Lower lobe of right lung (tissue), 2 donors: ENCODE measurements around the gene PRRT1. TPM values are rescaled to one million over a fixed set of nuclear protein-coding genes. Genes with fewer than 3 reads are reported as not detected.

ENCODE experiments used
- ATAC-seq, 2 donors: fragments of 200-7000 bp; cut with Tn5 transposase; one replicate each; pipeline ENCODE4 v1.9.1; 2020 to 2022; ENCODE audit warnings: mild to moderate bottlenecking in 2 of 2, moderate library complexity in 2 of 2
- DNase-seq: peaks from one replicate; pipeline ENCODE4 v3.0.0-alpha.2; 2020
- H3K27ac ChIP-seq: fragments of 200-600 bp; one replicate; pipeline ENCODE4 v1.8.0; 2022
- H3K27me3 ChIP-seq: fragments of 200-600 bp; one replicate; pipeline ENCODE4 v1.8.0; 2022; ENCODE audit warnings: low read depth
- H3K36me3 ChIP-seq: fragments of 200-600 bp; one replicate; pipeline ENCODE4 v1.8.0; 2022; ENCODE audit warnings: mild to moderate bottlenecking
- H3K4me1 ChIP-seq: fragments of 200-600 bp; one replicate; pipeline ENCODE4 v1.8.0; 2022
- H3K4me3 ChIP-seq: fragments of 200-600 bp; one replicate; pipeline ENCODE4 v1.8.0; 2022; ENCODE audit warnings: mild to moderate bottlenecking
- H3K9me3 ChIP-seq: fragments of 200-600 bp; one replicate; pipeline ENCODE4 v1.8.0; 2022
- intact Hi-C: fragments of 100-400 bp; cut with DNase I; formaldehyde crosslinking; loops from one replicate; pipeline ENCODE4 v1.11.0; 2022
- long read RNA-seq: library from polyadenylated mRNA; unstranded; transcript quantifications from one replicate; pipeline ENCODE4 v2.0.0, GENCODE V29; 2021
- total RNA-seq: library from RNA; stranded (reverse); fragmentation: NEBNext Ultra II Directional; extraction: Animal tissue kit (Norgen Biotek cat#: 25700); gene quantifications from one replicate; pipeline ENCODE4 v1.2.1, GENCODE V29; 2021
- TF ChIP-seq, protein P1 (sequence below): fragments of 200-600 bp; IDR thresholded peaks from one replicate; pipeline ENCODE4 v1.8.0; 2022; ENCODE audit warnings: antibody characterized with exemption, mild to moderate bottlenecking
- donor health status: DM: no; HTN: yes; CAD: no; lungs with severe emphysema.

Gene PRRT1
- 1.2 TPM for total RNA-seq
- long read RNA-seq: 0 reads

DNA sequence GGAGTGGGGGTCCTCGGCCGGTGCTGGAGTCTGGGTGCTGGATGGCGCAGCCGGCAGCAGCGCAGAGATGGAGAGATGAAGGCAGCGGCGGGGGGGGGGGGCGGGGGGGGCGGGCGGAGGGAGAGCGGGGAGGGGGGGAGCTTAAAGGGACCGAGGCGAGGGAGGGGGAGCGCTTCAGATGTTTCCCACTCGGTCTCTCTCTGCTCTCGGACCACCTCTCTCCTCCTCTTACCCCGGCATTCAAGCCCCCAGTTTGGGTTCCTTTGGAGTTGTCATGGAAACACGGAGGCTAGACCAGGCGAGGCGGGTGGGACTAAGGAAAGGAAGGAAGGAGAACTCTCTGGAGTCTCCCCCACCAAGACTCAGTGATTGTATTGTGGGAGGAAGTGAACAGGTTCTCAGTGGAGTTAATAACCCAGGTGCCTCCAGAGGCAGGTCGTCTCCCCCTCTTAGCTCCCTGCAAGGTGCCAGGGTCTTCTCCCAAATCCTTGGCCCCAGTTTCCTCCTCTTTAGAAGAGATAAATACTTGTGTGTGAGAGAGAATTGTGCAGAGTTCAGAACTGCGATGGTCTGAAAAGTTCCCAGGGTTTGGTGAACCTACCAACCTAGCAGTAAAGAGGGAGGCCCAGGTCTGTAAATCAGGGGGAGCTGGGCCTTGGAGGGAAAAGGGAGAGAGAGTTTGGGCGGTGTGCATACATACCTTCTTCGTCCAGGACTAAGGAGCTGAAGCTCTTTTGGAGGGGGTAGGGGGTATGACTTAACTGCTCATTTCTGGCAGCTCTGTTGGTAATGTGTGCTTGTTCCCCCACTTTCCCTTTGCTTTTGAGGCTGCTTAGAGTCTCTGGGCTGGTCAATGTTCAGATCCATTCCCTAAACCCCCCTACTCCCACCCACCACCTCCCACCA is at the start of gene PRRT1:
TSS of gene PRRT1 (minus strand) at position 77 of the 906 bp plus-strand sequence. CDS start 112 bp downstream, outside the sequence.
- intact Hi-C loops: no loop called here
- Histone ChIP-seq H3K27me3 (peaks cover 47% of the 10 kb centered on the region), H3K4me3 (peak within 1 kb of the TSS; percentile 77), H3K27ac (peak within 1 kb of the TSS; percentile 21), H3K36me3 (peaks cover 11% of the 10 kb centered on the region), H3K4me1 (peaks cover 27% of the 10 kb centered on the region), H3K9me3 (no peaks in the 10 kb centered on the region)
- TF ChIP-seq, protein P1, sequence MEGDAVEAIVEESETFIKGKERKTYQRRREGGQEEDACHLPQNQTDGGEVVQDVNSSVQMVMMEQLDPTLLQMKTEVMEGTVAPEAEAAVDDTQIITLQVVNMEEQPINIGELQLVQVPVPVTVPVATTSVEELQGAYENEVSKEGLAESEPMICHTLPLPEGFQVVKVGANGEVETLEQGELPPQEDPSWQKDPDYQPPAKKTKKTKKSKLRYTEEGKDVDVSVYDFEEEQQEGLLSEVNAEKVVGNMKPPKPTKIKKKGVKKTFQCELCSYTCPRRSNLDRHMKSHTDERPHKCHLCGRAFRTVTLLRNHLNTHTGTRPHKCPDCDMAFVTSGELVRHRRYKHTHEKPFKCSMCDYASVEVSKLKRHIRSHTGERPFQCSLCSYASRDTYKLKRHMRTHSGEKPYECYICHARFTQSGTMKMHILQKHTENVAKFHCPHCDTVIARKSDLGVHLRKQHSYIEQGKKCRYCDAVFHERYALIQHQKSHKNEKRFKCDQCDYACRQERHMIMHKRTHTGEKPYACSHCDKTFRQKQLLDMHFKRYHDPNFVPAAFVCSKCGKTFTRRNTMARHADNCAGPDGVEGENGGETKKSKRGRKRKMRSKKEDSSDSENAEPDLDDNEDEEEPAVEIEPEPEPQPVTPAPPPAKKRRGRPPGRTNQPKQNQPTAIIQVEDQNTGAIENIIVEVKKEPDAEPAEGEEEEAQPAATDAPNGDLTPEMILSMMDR: no peak
- ATAC-seq (no peak), DNase-seq (no peak)

- no peak overlapping the region for H3K4me3 ChIP-seq
- TF ChIP-seq, protein P1: no peak
- H3K4me1 ChIP-seq: peaks cover 11% of the 10 kb centered on the region
- intact Hi-C loops: no loop called here
- H3K27ac ChIP-seq: no peak overlapping the region
- peaks cover 18% of the 10 kb centered on the region for H3K36me3 ChIP-seq
- H3K27me3 ChIP-seq: peaks cover 4% of the 10 kb centered on the region
- no peaks in the 10 kb centered on the region for H3K9me3 ChIP-seq
- ATAC-seq (no peak), DNase-seq (no peak)
These were observed 49.2 kb upstream of the PRRT1 start for GRCh38 chr6:32200711-32201475.

- TF ChIP-seq, protein P1: no peak
- Histone ChIP-seq H3K27me3 (peaks cover 4% of the 10 kb centered on the region), H3K9me3 (no peaks in the 10 kb centered on the region), H3K4me1 (peaks cover 26% of the 10 kb centered on the region), H3K4me3 (no peak overlapping the region), H3K36me3 (peaks cover 11% of the 10 kb centered on the region), H3K27ac (no peak overlapping the region)
- intact Hi-C loops: no loop called here
- ATAC-seq (no peak), DNase-seq (no peak)
These were observed 47.1 kb upstream of the PRRT1 start for GRCh38 chr6:32198866-32199265.

GRCh38 chr6:32198345-32198696 is 46.6 kb upstream of the PRRT1 start:
- peaks cover 4% of the 10 kb centered on the region for H3K27me3 ChIP-seq
- intact Hi-C loops: no loop called here
- TF ChIP-seq, protein P1: no peak
- H3K27ac ChIP-seq: no peak overlapping the region
- peaks cover 31% of the 10 kb centered on the region for H3K4me1 ChIP-seq
- ATAC-seq (no peak), DNase-seq (no peak)
- H3K4me3 ChIP-seq: no peak overlapping the region
- H3K9me3 ChIP-seq: no peaks in the 10 kb centered on the region
- H3K36me3 ChIP-seq: peaks cover 8% of the 10 kb centered on the region

DNA sequence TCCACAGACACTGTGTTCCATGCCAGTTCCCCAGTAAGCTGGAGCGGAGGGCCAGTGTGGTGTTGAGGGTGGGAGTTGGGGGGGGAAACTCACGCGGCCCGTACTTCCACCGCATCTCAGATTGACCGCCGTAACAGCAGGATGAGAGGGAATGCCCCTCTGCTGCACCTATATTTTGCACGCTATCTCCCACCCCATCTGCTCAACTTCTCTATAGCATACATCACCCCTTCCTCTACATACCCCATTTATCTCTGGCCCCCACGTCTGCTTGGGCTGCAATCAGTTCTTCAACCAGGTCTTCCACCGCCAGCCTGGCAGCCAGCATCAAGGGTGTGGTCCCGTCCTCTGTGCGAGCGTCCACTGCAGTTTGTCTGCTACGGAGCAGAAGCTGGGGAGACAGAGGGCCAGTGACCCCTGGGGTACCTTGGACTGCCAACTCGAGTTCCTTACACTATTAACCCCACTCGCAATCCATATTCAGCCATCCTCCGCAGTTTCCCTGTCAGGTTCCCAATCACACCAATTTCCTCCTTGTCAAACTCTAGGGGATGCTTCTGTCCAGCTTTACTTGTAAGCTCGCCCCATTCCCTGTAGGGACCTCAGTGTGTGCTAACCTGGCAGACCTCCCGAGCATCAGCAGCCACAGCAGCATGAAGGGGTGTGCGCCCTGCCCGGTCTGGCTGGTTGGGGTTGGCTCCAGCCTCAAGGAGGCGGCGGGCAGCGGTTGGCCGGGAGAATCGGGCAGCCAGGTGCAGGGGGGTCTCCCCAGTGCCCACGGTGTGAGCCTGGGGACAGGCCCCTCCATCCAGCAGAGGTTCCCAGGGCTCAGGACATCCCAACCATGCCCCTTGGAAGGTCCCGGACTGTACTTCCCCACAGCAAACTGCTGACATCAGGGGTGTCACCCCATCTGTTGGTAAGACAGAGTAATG is 45.2 kb upstream of the PRRT1 start:
- Histone ChIP-seq H3K9me3 (no peaks in the 10 kb centered on the region), H3K27ac (peak overlapping the region; percentile 100), H3K36me3 (peaks cover 1% of the 10 kb centered on the region), H3K4me1 (peaks cover 44% of the 10 kb centered on the region), H3K27me3 (peaks cover under 1% of the 10 kb centered on the region), H3K4me3 (peak overlapping the region; percentile 79)
- TF ChIP-seq, protein P1: no peak
- DNase-seq (no peak), ATAC-seq (no peak)
- intact Hi-C loops: no loop called here
